ENCODE results near the gene RAD51B.

DNA sequence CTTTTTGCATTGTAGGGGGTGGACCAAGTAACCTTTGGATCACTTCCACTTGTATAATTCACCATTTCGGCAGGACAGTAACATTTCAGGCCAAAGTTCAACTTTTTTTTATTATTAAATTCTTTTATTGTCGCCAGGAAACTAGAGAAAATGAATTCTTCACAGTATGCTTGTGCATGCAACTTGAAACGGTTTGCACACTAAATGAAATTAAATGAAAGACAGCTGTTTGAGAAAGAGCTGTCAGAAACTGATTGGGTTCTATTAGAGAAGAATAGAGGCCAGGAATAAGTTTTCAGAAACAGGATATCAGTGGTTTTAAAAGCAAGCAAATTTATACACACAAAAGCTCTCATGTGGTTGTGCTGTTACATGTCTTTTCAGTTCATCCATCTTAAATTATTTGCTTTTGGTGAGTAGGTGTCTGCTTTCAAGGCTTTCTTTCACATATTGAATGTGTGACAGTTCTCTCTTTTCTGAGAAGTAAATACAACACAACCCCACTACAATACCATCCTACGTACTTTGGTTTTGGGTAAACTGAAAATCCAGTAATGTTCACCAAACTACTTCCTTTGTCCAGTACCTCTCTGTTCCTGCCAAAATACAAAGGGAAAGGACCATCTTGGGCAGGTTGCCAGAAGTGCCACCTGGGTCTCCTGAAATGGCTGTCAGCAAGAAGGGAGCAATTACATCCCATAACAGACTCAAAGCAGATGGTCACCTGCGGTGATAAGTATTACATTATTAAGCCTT lies 291.7 kb downstream of the RAD51B start:
- no peak for TF ChIP-seq EP300 (IDR thresholded peaks at IDR 0.05)
- TF ChIP-seq POLR2A (IDR thresholded peaks at IDR 0.05): no peak
- TF ChIP-seq, protein P1, sequence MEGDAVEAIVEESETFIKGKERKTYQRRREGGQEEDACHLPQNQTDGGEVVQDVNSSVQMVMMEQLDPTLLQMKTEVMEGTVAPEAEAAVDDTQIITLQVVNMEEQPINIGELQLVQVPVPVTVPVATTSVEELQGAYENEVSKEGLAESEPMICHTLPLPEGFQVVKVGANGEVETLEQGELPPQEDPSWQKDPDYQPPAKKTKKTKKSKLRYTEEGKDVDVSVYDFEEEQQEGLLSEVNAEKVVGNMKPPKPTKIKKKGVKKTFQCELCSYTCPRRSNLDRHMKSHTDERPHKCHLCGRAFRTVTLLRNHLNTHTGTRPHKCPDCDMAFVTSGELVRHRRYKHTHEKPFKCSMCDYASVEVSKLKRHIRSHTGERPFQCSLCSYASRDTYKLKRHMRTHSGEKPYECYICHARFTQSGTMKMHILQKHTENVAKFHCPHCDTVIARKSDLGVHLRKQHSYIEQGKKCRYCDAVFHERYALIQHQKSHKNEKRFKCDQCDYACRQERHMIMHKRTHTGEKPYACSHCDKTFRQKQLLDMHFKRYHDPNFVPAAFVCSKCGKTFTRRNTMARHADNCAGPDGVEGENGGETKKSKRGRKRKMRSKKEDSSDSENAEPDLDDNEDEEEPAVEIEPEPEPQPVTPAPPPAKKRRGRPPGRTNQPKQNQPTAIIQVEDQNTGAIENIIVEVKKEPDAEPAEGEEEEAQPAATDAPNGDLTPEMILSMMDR (IDR thresholded peaks at IDR 0.05): no peak
